ENCODE data around the gene EPHA1.

EPHA1 gene

GRCh38 chr7:143372070-143372469 is 36.6 kb downstream of the EPHA1 start:
- peak in 2 of 3 donors; percentile 29 to 34 for DNase-seq (ENCODE audit: low read depth in 3 of 3)

- DNase-seq (ENCODE audit: low read depth in 3 of 3) = no peak
These were observed 38.7 kb downstream of the EPHA1 start for GRCh38 chr7:143369678-143370651.

GRCh38 chr7:143368387-143368786 is 40.3 kb downstream of the EPHA1 start:
- no peak for DNase-seq (ENCODE audit: low read depth in 3 of 3)

- DNase-seq (ENCODE audit: low read depth in 3 of 3) = no peak
These were observed 40.7 kb downstream of the EPHA1 start for GRCh38 chr7:143367972-143368371.

GRCh38 chr7:143363016-143363937 is 45.4 kb downstream of the EPHA1 start:
- DNase-seq (ENCODE audit: low read depth in 3 of 3) = no peak

GRCh38 chr7:143362131-143363015 is 46.3 kb downstream of the EPHA1 start, which contains the start of gene FAM131B:
Gene FAM131B, minus strand, starts transcription at chr7:143362713. Its CDS starts 110 bp downstream, at chr7:143362603.
- peak in 1 of 3 donors; percentile 28 for DNase-seq (ENCODE audit: low read depth in 3 of 3)

- no peak for DNase-seq (ENCODE audit: low read depth in 3 of 3)
These were observed 47.0 kb downstream of the EPHA1 start for GRCh38 chr7:143361552-143362130.

GRCh38 chr7:143360788-143361551 is 47.7 kb downstream of the EPHA1 start:
- no peak for DNase-seq (ENCODE audit: low read depth in 3 of 3)

GRCh38 chr7:143359771-143360353 is 48.8 kb downstream of the EPHA1 start:
- DNase-seq (ENCODE audit: low read depth in 3 of 3) = no peak

GRCh38 chr7:143358626-143359025 is 50.0 kb downstream of the EPHA1 start:
- no peak for DNase-seq (ENCODE audit: low read depth in 3 of 3)

GRCh38 chr7:143356414-143357050 is 52.1 kb downstream of the EPHA1 start:
- DNase-seq (ENCODE audit: low read depth in 3 of 3) = no peak

GRCh38 chr7:143355450-143356385 is 52.9 kb downstream of the EPHA1 start:
- DNase-seq (ENCODE audit: low read depth in 3 of 3) = no peak

- DNase-seq (ENCODE audit: low read depth in 3 of 3) = no peak
These were observed 53.7 kb downstream of the EPHA1 start for GRCh38 chr7:143354965-143355364.

GRCh38 chr7:143354376-143354775 is 54.3 kb downstream of the EPHA1 start:
- DNase-seq (ENCODE audit: low read depth in 3 of 3) = no peak

- DNase-seq (ENCODE audit: low read depth in 3 of 3) = no peak
These were observed 56.1 kb downstream of the EPHA1 start for GRCh38 chr7:143352531-143353002.

GRCh38 chr7:143351574-143351973 is 57.1 kb downstream of the EPHA1 start:
- no peak for DNase-seq (ENCODE audit: low read depth in 3 of 3)

- no peak for DNase-seq (ENCODE audit: low read depth in 3 of 3)
These were observed 57.6 kb downstream of the EPHA1 start for GRCh38 chr7:143351060-143351459.

- DNase-seq (ENCODE audit: low read depth in 3 of 3) = no peak
These were observed 60.7 kb downstream of the EPHA1 start for GRCh38 chr7:143347950-143348349.
